HG03064 (cell line): ENCODE data around the gene C5orf47.

Experiments
- ATAC-seq: cut with Tn5 transposase; IDR thresholded peaks from one replicate; pipeline ENCODE4 v1.9.1; 2021; ENCODE audit warnings: low read depth; ENCODE audit not compliant: unreplicated experiment

C5orf47 gene

DNA sequence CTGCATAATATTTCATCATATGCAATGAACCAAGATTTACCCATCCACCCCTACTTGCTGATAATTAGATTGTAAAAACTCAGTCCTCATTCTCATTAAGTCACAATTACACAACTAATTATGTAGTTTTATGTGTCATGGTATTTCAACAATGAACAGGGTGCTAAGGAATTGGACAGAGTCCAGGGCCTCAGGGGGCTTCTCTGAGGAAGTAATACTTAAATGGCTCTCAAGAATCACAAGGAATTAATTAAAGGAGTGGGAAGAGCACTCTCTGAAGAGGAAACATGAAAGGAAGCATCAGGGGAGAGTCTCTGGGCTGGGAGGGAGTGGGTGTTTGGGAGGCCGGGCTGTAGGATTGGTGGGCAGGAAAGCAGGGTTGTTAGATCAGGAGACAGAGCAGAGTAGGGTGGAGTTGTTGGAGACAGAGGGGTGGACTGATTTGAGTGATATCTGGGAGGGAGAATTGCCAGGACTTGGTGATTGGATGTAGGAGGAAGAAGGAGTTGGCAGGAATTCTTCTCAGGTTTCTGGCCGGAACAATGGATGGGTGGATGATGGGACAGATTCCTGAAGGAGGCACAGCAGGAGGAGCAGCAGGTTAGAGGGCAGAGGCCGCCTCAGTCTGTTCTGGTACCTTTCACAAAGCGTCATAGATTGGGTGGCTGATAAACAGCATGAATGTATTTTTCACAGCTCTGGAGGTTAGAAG lies 33.6 kb downstream of the C5orf47 start:
- no peak for ATAC-seq

DNA sequence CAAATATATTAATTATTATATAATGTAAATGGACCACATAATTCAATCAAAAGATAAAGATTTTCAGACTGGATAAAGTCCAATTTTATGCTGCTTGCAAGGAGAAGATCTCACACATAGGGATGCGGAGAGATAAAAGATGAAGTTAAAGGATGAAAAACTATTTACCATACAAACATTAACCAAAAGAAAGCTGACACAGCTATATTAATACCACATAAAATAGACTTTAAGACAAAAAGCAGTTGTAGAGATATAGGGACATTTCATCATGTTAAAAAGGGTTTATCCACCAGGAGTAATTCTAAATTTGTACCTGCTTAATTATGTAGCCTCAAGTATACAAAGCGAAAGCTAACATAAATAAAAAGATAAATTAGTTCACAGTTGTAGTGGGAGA lies 41.3 kb downstream of the C5orf47 start:
- ATAC-seq = no peak

DNA sequence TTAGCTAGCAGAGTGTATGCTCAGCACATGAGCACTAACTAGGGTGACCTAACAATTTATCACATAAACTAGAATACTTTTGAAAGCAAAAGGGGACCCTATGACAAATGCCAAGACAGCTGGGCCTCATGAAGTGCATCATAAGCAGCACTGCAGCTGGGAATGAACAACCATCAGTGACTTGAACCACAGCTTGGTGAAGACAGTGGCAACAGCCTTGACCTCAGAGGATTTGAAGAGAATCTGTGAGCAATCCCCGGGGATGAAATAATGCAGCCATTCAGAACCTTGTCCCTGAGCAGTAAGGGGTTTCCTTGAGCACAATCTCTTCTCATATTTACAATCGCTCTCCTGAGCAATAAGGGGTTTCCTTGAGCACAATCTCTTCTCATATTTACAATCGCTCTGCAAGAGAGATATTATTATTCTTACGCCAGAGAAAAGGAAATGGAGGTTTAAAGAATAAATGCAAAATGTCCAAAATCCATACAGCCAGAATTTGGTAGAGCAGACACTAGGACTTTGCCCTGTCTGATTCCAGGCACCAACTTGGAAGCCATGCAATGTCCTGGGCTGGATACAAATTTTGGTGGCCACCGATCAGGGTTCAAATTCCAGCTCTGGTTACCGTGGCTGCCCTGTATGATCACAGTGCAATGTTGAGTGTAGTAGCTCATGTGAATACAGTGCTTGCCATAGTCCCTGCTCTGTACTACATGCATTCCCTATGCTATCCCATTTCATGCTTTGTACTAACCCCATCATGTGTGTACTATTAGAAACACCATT lies 55.7 kb downstream of the C5orf47 start:
- no peak for ATAC-seq

DNA sequence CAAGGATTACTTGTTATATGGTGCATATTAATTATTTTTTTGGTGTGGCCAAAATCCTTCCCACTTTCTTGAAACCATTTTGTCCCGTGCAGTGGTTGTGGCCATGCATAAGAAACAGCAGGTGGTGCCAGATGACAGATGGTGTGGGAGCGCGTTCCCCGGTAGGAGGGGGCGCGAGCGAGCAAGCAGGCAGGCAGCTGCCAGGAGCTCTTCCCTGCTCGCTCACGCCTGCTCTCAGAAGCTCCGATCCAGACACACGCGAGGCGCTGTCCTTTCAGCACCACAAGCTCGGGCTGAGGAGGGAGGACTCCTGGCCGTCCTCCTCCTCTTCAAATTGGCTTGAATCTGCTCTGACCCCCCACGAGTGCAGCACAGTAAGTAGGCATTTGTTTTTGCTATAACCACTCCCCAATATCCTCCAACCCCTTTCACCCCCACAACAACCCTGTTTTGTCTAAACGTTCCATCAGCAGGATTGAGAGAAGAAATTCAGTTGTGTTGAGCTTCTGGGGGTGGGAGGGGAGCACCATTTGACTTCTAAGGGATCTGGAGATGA lies 56.6 kb downstream of the C5orf47 start, which contains the start of gene NSG2:
Gene NSG2 (plus strand): TSS at position 237 of the 556 bp plus-strand sequence. CDS start 1,050 bp downstream, outside the sequence.
- ATAC-seq = peak; percentile 89

DNA sequence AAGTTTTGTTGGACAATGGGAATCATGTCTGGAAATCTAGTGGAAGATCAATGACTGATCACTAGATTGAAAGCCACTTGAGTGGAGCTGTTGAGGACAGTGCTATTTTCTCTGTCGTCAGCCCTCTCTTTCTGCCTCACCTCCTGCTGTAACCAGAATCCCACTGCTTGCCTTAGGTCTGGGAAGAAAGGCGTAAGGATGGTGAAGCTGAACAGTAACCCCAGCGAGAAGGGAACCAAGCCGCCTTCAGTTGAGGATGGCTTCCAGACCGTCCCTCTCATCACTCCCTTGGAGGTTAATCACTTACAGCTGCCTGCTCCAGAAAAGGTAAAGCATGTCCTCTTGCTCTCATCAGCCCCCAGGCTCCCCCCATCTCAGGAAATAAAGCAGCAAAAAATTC lies 57.6 kb downstream of the C5orf47 start:
- no peak for ATAC-seq

DNA sequence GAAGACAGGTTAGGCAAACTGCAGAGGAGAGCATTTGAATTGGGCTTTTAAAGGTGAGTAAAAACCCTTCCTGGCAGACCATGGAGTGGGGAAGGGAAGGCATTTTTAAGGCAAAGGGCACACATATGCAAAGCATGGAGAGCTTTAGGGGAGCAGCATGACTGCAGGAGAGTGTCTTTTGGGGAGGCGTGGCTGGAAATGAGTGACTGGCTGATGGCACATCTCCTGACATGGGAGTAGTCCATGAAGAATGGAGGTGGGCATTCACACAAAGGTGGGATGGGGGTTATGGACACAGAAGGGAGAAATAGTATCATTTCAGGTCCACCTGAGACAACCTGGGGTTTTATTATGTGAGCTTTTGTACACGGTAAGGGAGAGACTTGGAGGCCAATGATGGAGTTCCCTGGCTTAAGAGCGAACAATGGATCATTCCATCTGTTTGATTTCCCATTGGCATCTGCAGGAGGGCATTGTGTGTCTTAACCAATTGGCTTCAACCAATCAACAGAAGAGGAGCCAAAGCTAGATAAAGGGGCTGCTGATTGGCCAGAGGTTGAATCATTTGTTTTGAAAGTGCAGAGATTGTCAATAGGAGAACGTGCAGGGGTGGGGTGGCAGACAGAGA lies 58.6 kb downstream of the C5orf47 start:
- no peak for ATAC-seq

DNA sequence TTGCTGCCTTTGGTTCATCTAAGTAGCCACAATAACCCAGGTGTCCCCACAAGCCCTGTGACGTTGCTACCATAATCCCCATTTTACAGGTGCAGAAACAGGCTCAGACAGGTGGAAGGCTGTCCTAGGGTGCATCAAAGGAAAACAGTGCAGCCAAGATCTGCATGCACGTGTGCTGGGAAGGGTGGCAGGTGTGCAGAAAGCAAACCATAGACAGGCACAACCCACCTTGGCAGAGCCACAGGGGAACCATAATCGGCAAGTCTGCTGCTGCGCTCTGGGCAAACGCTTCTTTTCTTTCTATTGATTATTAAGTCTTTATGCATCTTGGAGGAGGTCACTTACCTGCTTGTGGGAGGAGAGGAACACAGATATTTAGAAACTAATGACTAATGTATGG lies 63.7 kb downstream of the C5orf47 start:
- ATAC-seq = no peak

DNA sequence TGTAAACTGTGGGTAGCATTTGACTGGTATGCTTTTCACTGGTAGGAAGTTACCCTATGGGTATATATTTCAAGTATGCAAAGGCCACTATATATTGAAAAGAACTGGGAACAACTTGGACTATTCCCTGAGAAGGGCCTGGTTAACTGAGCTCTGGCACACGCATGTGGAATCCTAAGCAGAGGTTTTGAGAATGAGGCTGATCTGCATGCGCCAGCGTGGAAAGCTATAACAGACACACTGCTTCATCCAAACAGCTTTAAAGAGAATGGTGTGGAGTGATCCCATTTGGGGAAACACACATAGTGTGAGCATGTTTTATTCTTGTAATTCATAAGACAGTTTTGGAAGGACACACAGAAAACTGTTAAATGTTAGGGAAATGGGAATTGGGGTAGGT lies 64.9 kb downstream of the C5orf47 start:
- no peak for ATAC-seq
